DND-41 (cell line): Measurements from ENCODE around the gene CARF.

Experiments
- EZH2 ChIP-seq: IDR thresholded peaks from 3 replicates; pipeline ENCODE4 v1.6.1; 2012; ENCODE audit warnings: borderline replicate concordance, low read depth, mild to moderate bottlenecking, moderate library complexity, low read length, inconsistent platforms; ENCODE audit not compliant: severe bottlenecking
- TF ChIP-seq, protein P1 (sequence below): IDR thresholded peaks from 2 replicates; pipeline ENCODE4 v1.5.1; 2012; ENCODE audit warnings: borderline replicate concordance, low read length, moderate library complexity, mild to moderate bottlenecking; ENCODE audit not compliant: poor library complexity, severe bottlenecking; ENCODE audit errors: extremely low read depth

- TF ChIP-seq, protein P1, sequence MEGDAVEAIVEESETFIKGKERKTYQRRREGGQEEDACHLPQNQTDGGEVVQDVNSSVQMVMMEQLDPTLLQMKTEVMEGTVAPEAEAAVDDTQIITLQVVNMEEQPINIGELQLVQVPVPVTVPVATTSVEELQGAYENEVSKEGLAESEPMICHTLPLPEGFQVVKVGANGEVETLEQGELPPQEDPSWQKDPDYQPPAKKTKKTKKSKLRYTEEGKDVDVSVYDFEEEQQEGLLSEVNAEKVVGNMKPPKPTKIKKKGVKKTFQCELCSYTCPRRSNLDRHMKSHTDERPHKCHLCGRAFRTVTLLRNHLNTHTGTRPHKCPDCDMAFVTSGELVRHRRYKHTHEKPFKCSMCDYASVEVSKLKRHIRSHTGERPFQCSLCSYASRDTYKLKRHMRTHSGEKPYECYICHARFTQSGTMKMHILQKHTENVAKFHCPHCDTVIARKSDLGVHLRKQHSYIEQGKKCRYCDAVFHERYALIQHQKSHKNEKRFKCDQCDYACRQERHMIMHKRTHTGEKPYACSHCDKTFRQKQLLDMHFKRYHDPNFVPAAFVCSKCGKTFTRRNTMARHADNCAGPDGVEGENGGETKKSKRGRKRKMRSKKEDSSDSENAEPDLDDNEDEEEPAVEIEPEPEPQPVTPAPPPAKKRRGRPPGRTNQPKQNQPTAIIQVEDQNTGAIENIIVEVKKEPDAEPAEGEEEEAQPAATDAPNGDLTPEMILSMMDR = no peak
- no peak for TF ChIP-seq EZH2
These were observed 26.9 kb downstream of the CARF start for GRCh38 chr2:202938960-202939359.
